Measurements from ENCODE around the gene RANGAP1. TPM values are rescaled to one million over a fixed set of nuclear protein-coding genes. Genes with fewer than 3 reads are reported as not detected.
A peak's percentile ranks its signal among the peaks of the same experiment; 100 is the strongest.

RANGAP1 gene
- polyA plus RNA-seq, 1 donor, result 40.3 TPM

DNA sequence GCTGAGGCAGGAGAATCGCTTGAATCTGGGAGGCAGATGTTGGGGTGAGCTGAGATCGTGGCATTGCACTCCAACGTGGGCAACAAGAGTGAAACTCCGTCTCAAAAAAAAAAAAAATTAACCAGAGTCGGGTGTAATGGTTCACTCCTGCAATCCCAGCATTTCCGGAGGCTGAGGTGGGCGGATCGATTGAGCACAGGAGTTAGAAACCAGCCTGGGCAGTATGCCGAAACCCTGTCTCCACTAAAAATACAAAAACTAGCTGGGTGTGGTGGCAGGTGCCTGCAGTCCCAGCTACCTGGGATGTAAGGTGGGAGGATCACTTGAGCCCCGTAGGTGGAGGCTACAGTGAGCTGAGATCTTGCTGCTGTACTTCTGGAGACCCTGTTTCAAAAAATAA, 1.5 kb downstream of the RANGAP1 start:
- H3K27ac ChIP-seq (ENCODE audit: low read length), result peak overlapping the region; percentile 95
- H3K9me3 ChIP-seq (ENCODE audit: control insufficient read depth, low read depth, low read length), result no peaks in the 10 kb centered on the region
- H3K4me3 ChIP-seq (ENCODE audit: low read length), result no peak overlapping the region
- peaks cover 14% of the 10 kb centered on the region for H3K4me1 ChIP-seq (ENCODE audit: control insufficient read depth, insufficient read depth, low read length)
- peaks cover 37% of the 10 kb centered on the region for H3K36me3 ChIP-seq (ENCODE audit: control insufficient read depth, insufficient read depth, low read length)
- 80% methylated on average over 1 of the region's 10 CpGs for WGBS (ENCODE audit: insufficient coverage, low lambda C conversion rate)
- H3K27me3 ChIP-seq (ENCODE audit: control insufficient read depth, insufficient read depth, low read length), result no peaks in the 10 kb centered on the region
- no peak for DNase-seq

DNA sequence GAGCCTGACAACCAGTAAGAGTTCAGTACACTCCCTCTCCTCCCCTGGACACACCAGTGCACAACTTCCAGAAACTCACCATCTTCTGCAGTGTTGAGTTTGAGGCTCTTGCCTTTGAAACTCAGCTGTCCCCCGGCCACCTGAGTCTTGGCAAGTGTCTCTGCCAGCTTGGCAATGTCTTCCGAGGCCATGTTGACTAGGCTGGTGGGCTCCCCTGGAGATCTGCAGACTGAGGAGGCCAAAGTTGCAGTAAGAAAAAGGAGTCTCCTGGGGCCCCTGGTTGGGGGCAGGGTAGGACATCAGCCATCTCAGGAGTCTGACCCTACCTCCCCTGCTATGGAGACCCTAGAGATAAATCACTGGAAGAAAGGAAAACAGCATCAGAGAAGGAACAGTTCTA, 5.1 kb downstream of the RANGAP1 start:
- no CpG with 5 or more reads among the region's 2 CpGs for WGBS (ENCODE audit: insufficient coverage, low lambda C conversion rate)
- H3K27me3 ChIP-seq (ENCODE audit: control insufficient read depth, insufficient read depth, low read length), result no peaks in the 10 kb centered on the region
- H3K4me3 ChIP-seq (ENCODE audit: low read length), result no peak overlapping the region
- no peak for DNase-seq
- peaks cover 53% of the 10 kb centered on the region for H3K36me3 ChIP-seq (ENCODE audit: control insufficient read depth, insufficient read depth, low read length)
- no peak overlapping the region for H3K27ac ChIP-seq (ENCODE audit: low read length)
- no peaks in the 10 kb centered on the region for H3K9me3 ChIP-seq (ENCODE audit: control insufficient read depth, low read depth, low read length)
- peaks cover 7% of the 10 kb centered on the region for H3K4me1 ChIP-seq (ENCODE audit: control insufficient read depth, insufficient read depth, low read length)

DNA sequence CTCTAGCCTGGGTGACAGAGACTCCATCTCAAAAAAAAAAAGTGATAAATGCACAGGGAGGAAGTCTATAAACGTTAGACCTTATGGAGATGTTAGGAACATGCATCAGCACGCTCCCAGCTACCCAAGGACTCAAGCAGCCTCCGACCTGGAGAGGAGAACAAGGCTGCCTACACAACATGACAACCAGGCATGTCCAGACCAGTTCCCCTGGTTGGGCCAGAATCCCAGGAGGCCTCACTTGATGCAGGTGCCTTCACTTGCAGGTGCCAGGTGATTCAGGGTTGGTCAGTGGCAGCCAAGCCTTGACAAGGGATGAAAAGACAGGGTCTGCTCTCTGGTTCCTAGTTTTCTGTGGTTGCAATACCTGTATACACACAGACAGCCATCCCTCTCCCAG, 5.9 kb downstream of the RANGAP1 start:
- Histone ChIP-seq H3K4me1 (ENCODE audit: control insufficient read depth, insufficient read depth, low read length) (peaks cover 6% of the 10 kb centered on the region), H3K36me3 (ENCODE audit: control insufficient read depth, insufficient read depth, low read length) (peaks cover 56% of the 10 kb centered on the region), H3K27ac (ENCODE audit: low read length) (no peak overlapping the region), H3K9me3 (ENCODE audit: control insufficient read depth, low read depth, low read length) (no peaks in the 10 kb centered on the region), H3K27me3 (ENCODE audit: control insufficient read depth, insufficient read depth, low read length) (no peaks in the 10 kb centered on the region), H3K4me3 (ENCODE audit: low read length) (no peak overlapping the region)
- no peak for DNase-seq
- WGBS (ENCODE audit: insufficient coverage, low lambda C conversion rate), result no CpG with 5 or more reads among the region's 3 CpGs

DNA sequence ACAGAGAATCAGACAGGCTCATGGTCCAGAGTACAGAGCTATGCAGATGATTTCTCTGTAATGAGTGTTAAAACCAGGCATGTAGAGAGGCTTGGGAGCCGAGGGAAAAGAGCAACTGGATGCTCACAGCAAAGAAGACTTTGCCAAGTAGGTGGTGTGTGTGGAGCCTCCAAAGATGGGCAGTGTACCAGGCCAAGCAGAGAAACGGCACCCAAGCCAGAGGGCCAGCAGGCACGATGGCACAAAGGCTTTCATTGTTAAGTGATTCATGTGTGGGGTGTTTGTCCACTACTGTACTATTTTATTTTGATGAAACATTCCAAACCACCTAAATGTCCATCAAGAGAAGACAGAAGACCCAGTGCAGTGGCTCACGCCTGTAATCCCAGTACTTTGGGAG, 11.1 kb downstream of the RANGAP1 start:
- H3K4me1 ChIP-seq (ENCODE audit: control insufficient read depth, insufficient read depth, low read length), result no peaks in the 10 kb centered on the region
- no peaks in the 10 kb centered on the region for H3K27me3 ChIP-seq (ENCODE audit: control insufficient read depth, insufficient read depth, low read length)
- peaks cover 56% of the 10 kb centered on the region for H3K36me3 ChIP-seq (ENCODE audit: control insufficient read depth, insufficient read depth, low read length)
- no peak overlapping the region for H3K27ac ChIP-seq (ENCODE audit: low read length)
- WGBS (ENCODE audit: insufficient coverage, low lambda C conversion rate), result no CpG with 5 or more reads among the region's 4 CpGs
- H3K4me3 ChIP-seq (ENCODE audit: low read length), result no peak overlapping the region
- no peaks in the 10 kb centered on the region for H3K9me3 ChIP-seq (ENCODE audit: control insufficient read depth, low read depth, low read length)
- no peak for DNase-seq

DNA sequence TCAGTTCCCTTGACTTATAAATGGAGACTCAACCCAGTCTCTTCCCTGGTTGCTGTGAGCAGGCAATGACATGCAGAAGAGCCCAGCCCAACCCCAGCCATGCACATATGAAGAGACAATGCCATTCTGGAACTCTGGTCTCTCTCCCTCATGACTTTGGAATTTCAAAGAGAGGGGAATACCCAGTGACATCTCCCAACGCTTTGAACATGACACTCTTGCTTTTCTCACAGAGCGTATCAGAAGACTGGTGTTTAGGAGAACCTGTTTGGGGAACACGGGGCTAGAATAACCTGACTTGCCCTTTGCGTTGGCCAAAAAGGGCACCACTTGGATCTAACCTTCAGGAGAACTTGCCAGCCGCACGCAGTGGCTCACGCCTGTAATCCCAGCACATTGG, 12.9 kb downstream of the RANGAP1 start:
- peaks cover 61% of the 10 kb centered on the region for H3K36me3 ChIP-seq (ENCODE audit: control insufficient read depth, insufficient read depth, low read length)
- WGBS (ENCODE audit: insufficient coverage, low lambda C conversion rate), result no CpG with 5 or more reads among the region's 7 CpGs
- H3K27me3 ChIP-seq (ENCODE audit: control insufficient read depth, insufficient read depth, low read length), result no peaks in the 10 kb centered on the region
- no peaks in the 10 kb centered on the region for H3K4me1 ChIP-seq (ENCODE audit: control insufficient read depth, insufficient read depth, low read length)
- no peaks in the 10 kb centered on the region for H3K9me3 ChIP-seq (ENCODE audit: control insufficient read depth, low read depth, low read length)
- DNase-seq, result no peak
- no peak overlapping the region for H3K27ac ChIP-seq (ENCODE audit: low read length)
- no peak overlapping the region for H3K4me3 ChIP-seq (ENCODE audit: low read length)

DNA sequence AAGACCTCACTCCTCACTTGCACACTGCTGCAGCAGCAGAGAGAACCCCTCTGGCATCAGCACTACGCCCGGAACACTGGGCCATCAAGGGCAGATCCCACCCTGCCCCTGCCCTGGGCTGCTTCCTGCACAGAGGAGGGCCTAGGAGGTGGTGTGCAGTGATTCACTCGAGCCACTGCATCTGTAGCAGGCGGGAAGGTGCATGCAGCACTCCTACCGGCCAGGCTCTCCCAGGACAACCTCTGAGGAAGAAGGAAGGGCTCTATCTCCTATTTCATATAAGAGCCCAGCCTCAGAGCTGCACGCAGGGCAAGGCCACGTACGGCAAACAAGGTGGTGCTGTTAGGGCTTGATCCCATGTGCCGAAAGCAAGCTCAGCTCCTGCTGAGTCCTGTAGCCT, 14.2 kb downstream of the RANGAP1 start:
- H3K27ac ChIP-seq (ENCODE audit: low read length), result no peak overlapping the region
- H3K4me1 ChIP-seq (ENCODE audit: control insufficient read depth, insufficient read depth, low read length), result no peaks in the 10 kb centered on the region
- no peak for DNase-seq
- no peaks in the 10 kb centered on the region for H3K9me3 ChIP-seq (ENCODE audit: control insufficient read depth, low read depth, low read length)
- no peaks in the 10 kb centered on the region for H3K27me3 ChIP-seq (ENCODE audit: control insufficient read depth, insufficient read depth, low read length)
- no peak overlapping the region for H3K4me3 ChIP-seq (ENCODE audit: low read length)
- peaks cover 64% of the 10 kb centered on the region for H3K36me3 ChIP-seq (ENCODE audit: control insufficient read depth, insufficient read depth, low read length)
- no CpG with 5 or more reads among the region's 9 CpGs for WGBS (ENCODE audit: insufficient coverage, low lambda C conversion rate)

DNA sequence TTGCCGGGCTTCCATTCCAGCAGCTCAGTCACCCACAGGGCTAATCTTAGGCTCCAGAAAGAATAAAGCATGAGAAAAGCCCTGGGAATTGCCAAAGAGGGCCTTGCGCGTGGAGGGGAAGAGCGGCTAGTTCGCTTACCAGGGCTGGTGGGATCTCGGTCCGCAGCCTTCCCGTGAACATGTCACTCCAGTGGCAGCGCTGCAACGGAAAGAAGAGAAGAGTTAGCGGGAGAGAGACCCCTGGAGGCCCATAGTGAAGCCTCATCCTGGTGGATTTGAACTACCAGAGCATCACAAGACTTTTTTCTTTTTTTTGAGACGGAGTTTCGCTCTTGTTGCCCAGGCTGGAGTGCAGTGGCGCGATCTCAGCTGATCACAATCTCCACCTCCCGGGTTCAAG, 18.0 kb downstream of the RANGAP1 start:
- H3K36me3 ChIP-seq (ENCODE audit: control insufficient read depth, insufficient read depth, low read length), result peaks cover 71% of the 10 kb centered on the region
- WGBS (ENCODE audit: insufficient coverage, low lambda C conversion rate), result no CpG with 5 or more reads among the region's 16 CpGs

DNA sequence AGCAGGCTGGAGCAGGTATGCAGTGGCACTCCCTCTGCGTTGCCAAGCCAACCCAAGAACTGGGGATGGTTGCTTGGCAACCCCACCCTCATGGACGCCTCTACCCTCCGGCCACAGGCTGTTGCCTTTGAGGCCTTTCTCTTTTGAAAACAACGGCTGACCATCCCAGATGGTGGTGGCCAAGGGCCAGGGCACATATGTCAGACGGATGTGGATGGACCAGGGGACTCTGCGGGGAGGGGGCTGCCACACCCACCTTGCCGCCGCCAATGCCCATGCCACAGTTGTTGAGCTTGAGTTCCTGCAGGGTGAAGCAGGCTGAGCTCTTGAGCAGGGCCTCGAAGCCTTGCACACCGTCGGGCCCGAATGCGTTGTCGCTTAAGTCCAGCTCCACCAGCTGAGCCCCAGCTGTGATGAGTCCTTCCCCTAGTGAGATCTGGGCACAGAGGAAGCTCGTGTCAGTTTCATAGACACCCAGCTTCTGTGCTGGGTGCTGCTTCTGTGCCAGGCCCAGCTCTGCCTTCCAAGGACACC, 21.5 kb downstream of the RANGAP1 start:
- Histone ChIP-seq H3K27ac (ENCODE audit: low read length) (no peak overlapping the region), H3K27me3 (ENCODE audit: control insufficient read depth, insufficient read depth, low read length) (no peaks in the 10 kb centered on the region), H3K36me3 (ENCODE audit: control insufficient read depth, insufficient read depth, low read length) (peaks cover 83% of the 10 kb centered on the region), H3K4me3 (ENCODE audit: low read length) (no peak overlapping the region), H3K9me3 (ENCODE audit: control insufficient read depth, low read depth, low read length) (no peaks in the 10 kb centered on the region), H3K4me1 (ENCODE audit: control insufficient read depth, insufficient read depth, low read length) (no peaks in the 10 kb centered on the region)
- no peak for DNase-seq
- WGBS (ENCODE audit: insufficient coverage, low lambda C conversion rate), result no CpG with 5 or more reads among the region's 15 CpGs

More for the DNA sequence above, 18.0 kb downstream of the RANGAP1 start:
- Histone ChIP-seq H3K4me1 (ENCODE audit: control insufficient read depth, insufficient read depth, low read length) (no peaks in the 10 kb centered on the region), H3K9me3 (ENCODE audit: control insufficient read depth, low read depth, low read length) (no peaks in the 10 kb centered on the region), H3K27ac (ENCODE audit: low read length) (no peak overlapping the region), H3K27me3 (ENCODE audit: control insufficient read depth, insufficient read depth, low read length) (no peaks in the 10 kb centered on the region), H3K4me3 (ENCODE audit: low read length) (no peak overlapping the region)
- DNase-seq, result no peak

DNA sequence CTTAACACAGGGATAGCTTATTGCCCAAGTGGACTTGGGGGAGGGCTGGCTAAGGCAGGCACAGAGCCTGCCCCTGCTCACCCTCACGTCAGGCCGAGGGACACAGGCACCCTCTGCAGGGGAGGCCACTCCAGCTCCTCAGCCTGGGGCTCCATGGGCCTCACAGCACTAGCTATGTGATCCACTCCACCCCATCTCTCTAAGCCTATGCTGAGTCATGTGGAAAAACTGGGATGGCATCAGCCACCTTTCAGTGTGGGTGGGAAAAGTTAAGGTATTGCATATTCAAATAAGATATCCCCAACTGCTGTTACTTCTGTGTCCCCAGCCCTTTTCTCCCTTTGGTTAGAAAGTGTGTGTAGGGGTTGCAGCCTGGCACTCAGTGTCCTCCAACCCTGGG, 22.3 kb downstream of the RANGAP1 start:
- H3K27ac ChIP-seq (ENCODE audit: low read length), result no peak overlapping the region
- H3K36me3 ChIP-seq (ENCODE audit: control insufficient read depth, insufficient read depth, low read length), result peaks cover 85% of the 10 kb centered on the region
- DNase-seq, result no peak
- no peaks in the 10 kb centered on the region for H3K4me1 ChIP-seq (ENCODE audit: control insufficient read depth, insufficient read depth, low read length)
- no peaks in the 10 kb centered on the region for H3K27me3 ChIP-seq (ENCODE audit: control insufficient read depth, insufficient read depth, low read length)
- no CpG with 5 or more reads among the region's 2 CpGs for WGBS (ENCODE audit: insufficient coverage, low lambda C conversion rate)
- H3K9me3 ChIP-seq (ENCODE audit: control insufficient read depth, low read depth, low read length), result no peaks in the 10 kb centered on the region
- H3K4me3 ChIP-seq (ENCODE audit: low read length), result no peak overlapping the region

DNA sequence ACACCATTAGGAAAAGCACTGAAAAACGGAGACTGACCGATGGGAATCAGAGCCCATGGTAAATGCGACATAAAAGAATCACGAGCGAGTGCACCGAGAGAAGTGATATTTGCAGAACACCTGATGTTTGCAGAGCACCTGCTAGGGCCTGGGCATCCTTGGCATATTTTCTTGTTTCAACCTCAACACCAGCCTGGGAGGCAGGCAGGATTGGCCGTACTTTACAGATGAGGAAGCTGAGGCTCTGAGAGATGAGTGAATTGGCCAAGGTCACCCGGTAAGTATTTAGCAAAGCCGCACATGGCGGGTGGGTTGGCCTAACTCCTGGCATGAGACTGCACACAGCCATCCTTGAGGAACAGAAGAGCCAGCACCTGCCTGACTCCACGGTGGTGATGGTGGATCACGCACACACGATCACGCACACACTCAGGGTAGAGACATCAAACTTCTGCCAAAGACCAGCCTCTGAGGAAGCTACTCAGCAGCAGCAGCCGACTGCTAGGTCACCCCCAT, 23.7 kb downstream of the RANGAP1 start:
- H3K27me3 ChIP-seq (ENCODE audit: control insufficient read depth, insufficient read depth, low read length), result no peaks in the 10 kb centered on the region
- no peak for DNase-seq
- no peak overlapping the region for H3K27ac ChIP-seq (ENCODE audit: low read length)
- no peak overlapping the region for H3K4me3 ChIP-seq (ENCODE audit: low read length)
- WGBS (ENCODE audit: insufficient coverage, low lambda C conversion rate), result 100% methylated on average over 4 of the region's 15 CpGs
- peaks cover 86% of the 10 kb centered on the region for H3K36me3 ChIP-seq (ENCODE audit: control insufficient read depth, insufficient read depth, low read length)
- H3K9me3 ChIP-seq (ENCODE audit: control insufficient read depth, low read depth, low read length), result no peaks in the 10 kb centered on the region
- no peaks in the 10 kb centered on the region for H3K4me1 ChIP-seq (ENCODE audit: control insufficient read depth, insufficient read depth, low read length)

DNA sequence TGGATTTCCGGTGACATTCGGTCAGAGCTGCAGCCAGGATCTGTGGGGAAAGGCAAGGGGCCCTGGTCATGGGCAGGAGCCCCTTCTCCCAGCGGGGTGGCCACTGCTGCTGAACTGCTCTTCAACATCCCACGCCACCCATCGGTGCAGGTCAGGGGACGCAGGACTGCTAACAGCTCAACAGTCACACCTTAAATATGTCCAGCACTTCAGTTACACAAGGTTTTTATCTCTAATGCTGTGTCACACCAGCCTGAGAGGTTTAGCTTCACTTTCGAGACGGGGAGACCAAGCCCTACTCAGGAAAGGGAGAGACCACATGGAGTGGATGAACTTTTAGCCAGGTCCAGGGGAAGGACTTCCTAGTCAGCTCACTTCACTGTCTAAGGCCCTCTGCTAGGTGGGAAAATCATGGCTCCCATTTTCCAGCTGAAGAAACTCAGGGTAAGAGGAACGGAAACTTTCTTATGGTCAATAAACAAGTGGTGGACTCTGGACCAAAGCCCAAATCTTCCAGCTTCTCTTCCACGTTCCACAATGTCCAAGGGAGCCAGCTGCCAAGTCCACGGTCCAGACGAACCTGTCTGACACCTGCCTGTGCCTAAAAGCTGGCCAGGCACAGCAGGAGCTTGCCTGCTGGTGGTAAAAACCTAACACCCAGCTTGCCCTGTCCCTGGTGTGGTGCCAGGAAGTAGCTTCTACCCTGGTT, 24.3 kb downstream of the RANGAP1 start:
- Histone ChIP-seq H3K9me3 (ENCODE audit: control insufficient read depth, low read depth, low read length) (no peaks in the 10 kb centered on the region), H3K4me3 (ENCODE audit: low read length) (no peak overlapping the region), H3K36me3 (ENCODE audit: control insufficient read depth, insufficient read depth, low read length) (peaks cover 89% of the 10 kb centered on the region), H3K27me3 (ENCODE audit: control insufficient read depth, insufficient read depth, low read length) (no peaks in the 10 kb centered on the region), H3K27ac (ENCODE audit: low read length) (no peak overlapping the region), H3K4me1 (ENCODE audit: control insufficient read depth, insufficient read depth, low read length) (no peaks in the 10 kb centered on the region)
- no CpG with 5 or more reads among the region's 12 CpGs for WGBS (ENCODE audit: insufficient coverage, low lambda C conversion rate)
- DNase-seq, result no peak
